ENCODE data around the gene SRC.

The SRC gene

GRCh38 chr20:37396416-37397075, 50.6 kb downstream of the SRC start:
- no peak for DNase-seq (ENCODE audit: low read depth)

- peak; percentile 44 for DNase-seq (ENCODE audit: low read depth)
Observed at GRCh38 chr20:37397076-37397953, 51.4 kb downstream of the SRC start.

GRCh38 chr20:37397954-37398749, 52.2 kb downstream of the SRC start:
- DNase-seq (ENCODE audit: low read depth) = no peak

GRCh38 chr20:37398750-37399621, 53.0 kb downstream of the SRC start:
- no peak for DNase-seq (ENCODE audit: low read depth)

GRCh38 chr20:37401282-37401929, 55.5 kb downstream of the SRC start:
- DNase-seq (ENCODE audit: low read depth) = no peak

- no peak for DNase-seq (ENCODE audit: low read depth)
Observed at GRCh38 chr20:37401930-37402675, 56.2 kb downstream of the SRC start.

GRCh38 chr20:37403107-37404033, 57.4 kb downstream of the SRC start:
- no peak for DNase-seq (ENCODE audit: low read depth)

GRCh38 chr20:37404461-37404890, 58.5 kb downstream of the SRC start:
- no peak for DNase-seq (ENCODE audit: low read depth)

GRCh38 chr20:37405351-37405897, 59.5 kb downstream of the SRC start:
- no peak for DNase-seq (ENCODE audit: low read depth)

- peak; percentile 59 for DNase-seq (ENCODE audit: low read depth)
Observed at GRCh38 chr20:37406010-37406998, 60.4 kb downstream of the SRC start.

- DNase-seq (ENCODE audit: low read depth) = peak; percentile 33
Observed at GRCh38 chr20:37407019-37407566, 61.2 kb downstream of the SRC start.

- no peak for DNase-seq (ENCODE audit: low read depth)
Observed at GRCh38 chr20:37407573-37408002, 61.6 kb downstream of the SRC start.

GRCh38 chr20:37408302-37409193, 62.6 kb downstream of the SRC start:
- DNase-seq (ENCODE audit: low read depth) = peak; percentile 33

- DNase-seq (ENCODE audit: low read depth) = peak; percentile 40
Observed at GRCh38 chr20:37411408-37412219, 65.7 kb downstream of the SRC start.

GRCh38 chr20:37413023-37413334, 67.0 kb downstream of the SRC start:
- no peak for DNase-seq (ENCODE audit: low read depth)
